GM23338 (cell line): Measurements from ENCODE around the gene PDE4D. TPM values are rescaled to one million over a fixed set of nuclear protein-coding genes. Genes with fewer than 3 reads are reported as not detected.

ENCODE experiments used
- ATAC-seq: fragments of 200-7000 bp; cut with Tn5 transposase; 3 replicates; pipeline ENCODE4 v1.9.1; 2020
- DNase-seq: peaks from one replicate; pipeline ENCODE4 v3.0.0-alpha.2; 2015; ENCODE audit warnings: low spot score
- H2AFZ ChIP-seq: fragments of 200-600 bp; sonication (generic); 2 replicates; pipeline ENCODE4 v1.8.0; 2016; ENCODE audit warnings: antibody characterized with exemption, mild to moderate bottlenecking, moderate library complexity
- H3F3A ChIP-seq: fragments of 200-600 bp; sonication (generic); replicated peaks from 2 replicates; pipeline ENCODE4 v1.8.0; 2017; ENCODE audit warnings: antibody characterized with exemption, mixed run types, low read depth
- H3K27ac ChIP-seq: fragments of 200-600 bp; sonication (generic); 2 replicates; pipeline ENCODE4 v1.6.1; 2016; ENCODE audit warnings: low read depth
- H3K27me3 ChIP-seq: fragments of 200-600 bp; sonication (generic); 2 replicates; pipeline ENCODE4 v1.8.0; 2016; ENCODE audit warnings: mild to moderate bottlenecking, mixed run types, moderate library complexity; ENCODE audit not compliant: insufficient read depth
- H3K36me3 ChIP-seq: fragments of 200-600 bp; sonication (generic); 2 replicates; pipeline ENCODE4 v1.8.0; 2016; ENCODE audit warnings: mild to moderate bottlenecking; ENCODE audit not compliant: insufficient read depth
- H3K4me1 ChIP-seq: fragments of 200-600 bp; sonication (generic); 2 replicates; pipeline ENCODE4 v1.8.0; 2016; ENCODE audit warnings: mild to moderate bottlenecking, moderate library complexity; ENCODE audit not compliant: insufficient read depth
- H3K4me2 ChIP-seq: fragments of 200-600 bp; sonication (generic); 2 replicates; pipeline ENCODE4 v1.7.1; 2017; ENCODE audit warnings: mixed run types
- H3K4me3 ChIP-seq: fragments of 200-600 bp; sonication (generic); 2 replicates; pipeline ENCODE4 v1.6.1; 2016; ENCODE audit warnings: mixed run types
- H3K79me2 ChIP-seq: fragments of 200-600 bp; sonication (generic); replicated peaks from 2 replicates; pipeline ENCODE4 v1.8.0; 2017; ENCODE audit warnings: mild to moderate bottlenecking; ENCODE audit not compliant: insufficient read depth
- H3K9me2 ChIP-seq: fragments of 200-600 bp; sonication (generic); 2 replicates; pipeline ENCODE4 v1.8.0; 2017; ENCODE audit not compliant: insufficient read depth
- H4K20me1 ChIP-seq: fragments of 200-600 bp; sonication (generic); replicated peaks from 2 replicates; pipeline ENCODE4 v1.8.0; 2017; ENCODE audit warnings: mild to moderate bottlenecking; ENCODE audit not compliant: insufficient read depth
- H3K27ac Mint-ChIP-seq: 2 replicates; pipeline ENCODE4 v1.8.0; 2020; ENCODE audit warnings: inconsistent platforms, mild to moderate bottlenecking, moderate library complexity, mixed read lengths
- H3K27me3 Mint-ChIP-seq: 3 replicates; pipeline ENCODE4 v1.8.0; 2022; ENCODE audit warnings: low read depth, mild to moderate bottlenecking, moderate library complexity, mixed read lengths, inconsistent platforms; ENCODE audit not compliant: insufficient read depth, poor library complexity
- H3K36me3 Mint-ChIP-seq: 3 replicates; pipeline ENCODE4 v1.8.0; 2021; ENCODE audit warnings: low read depth, mild to moderate bottlenecking, inconsistent platforms, moderate library complexity, mixed read lengths
- H3K4me1 Mint-ChIP-seq: 3 replicates; pipeline ENCODE4 v1.8.0; 2020; ENCODE audit warnings: mild to moderate bottlenecking, inconsistent platforms, mixed read lengths
- H3K4me3 Mint-ChIP-seq: 3 replicates; pipeline ENCODE4 v1.8.0; 2021; ENCODE audit warnings: moderate library complexity, mild to moderate bottlenecking, inconsistent platforms, mixed read lengths
- H3K9me3 Mint-ChIP-seq: 3 replicates; pipeline ENCODE4 v1.8.0; 2020; ENCODE audit warnings: moderate library complexity, mild to moderate bottlenecking, inconsistent platforms, mixed read lengths
- CREB1 ChIP-seq: fragments of 250-450 bp; sonication (Bioruptor Pico); IDR thresholded peaks from 2 replicates; pipeline ENCODE4 v1.5.0; 2020; ENCODE audit warnings: low read depth, mild to moderate bottlenecking, moderate library complexity
- EZH2 ChIP-seq: fragments of 200-600 bp; sonication (generic); IDR thresholded peaks from one replicate; pipeline ENCODE4 v1.8.0; 2017; ENCODE audit warnings: antibody characterized with exemption, mild to moderate bottlenecking, low read depth; ENCODE audit not compliant: unreplicated experiment
- EZH2phosphoT487 ChIP-seq: fragments of 200-600 bp; sonication (generic); IDR thresholded peaks from one replicate; pipeline ENCODE4 v1.8.1; 2018; ENCODE audit warnings: antibody characterized with exemption; ENCODE audit not compliant: unreplicated experiment
- NANOG ChIP-seq: IDR thresholded peaks from 2 replicates; pipeline ENCODE4 v1.6.1; 2016; ENCODE audit warnings: antibody characterized with exemption, borderline replicate concordance
- POLR2AphosphoS5 ChIP-seq: IDR thresholded peaks from 2 replicates; pipeline ENCODE4 v1.6.1; 2016; ENCODE audit warnings: antibody characterized with exemption, low read depth
- STAT1 ChIP-seq: IDR thresholded peaks from one replicate; pipeline ENCODE4 v1.6.1; 2016; ENCODE audit warnings: antibody characterized with exemption; ENCODE audit not compliant: unreplicated experiment
- ZNF114 ChIP-seq: fragments of 250-450 bp; sonication (Bioruptor Pico); IDR thresholded peaks from 2 replicates; pipeline ENCODE4 v1.5.0; 2020; ENCODE audit warnings: mild to moderate bottlenecking, moderate library complexity
- polyA plus RNA-seq: library from polyadenylated mRNA; unstranded; fragments of >200 nt; fragmentation: Nextera tagmentation; extraction: Ambion mirVana; gene quantifications from 2 replicates; pipeline ENCODE4 v1.2.1, GENCODE V29; 2016
- total RNA-seq: library from RNA; depleted of rRNA; stranded (reverse); fragments of >200 nt; shearing (Covaris generic); gene quantifications from 2 replicates; pipeline ENCODE4 v1.2.3, GENCODE V29; 2014
- TF ChIP-seq, protein P1 (sequence below): IDR thresholded peaks from 2 replicates; pipeline ENCODE4 v1.6.1; 2016; ENCODE audit warnings: antibody characterized with exemption
- TF ChIP-seq, protein P2 (sequence below), 2 experiments: fragments of 200-600 bp in 1 of 2; sonication (generic) in 1 of 2; conservative IDR thresholded peaks; 2 replicates each; pipeline versions ENCODE4 v1.5.1 to v1.6.1; 2016 to 2017; ENCODE audit warnings: antibody characterized with exemption in 2 of 2, low read depth in 2 of 2, mild to moderate bottlenecking in 2 of 2, moderate library complexity in 1 of 2
- TF ChIP-seq, protein P3 (sequence below): fragments of 250-450 bp; sonication (Bioruptor Pico); IDR thresholded peaks from 2 replicates; pipeline ENCODE4 v1.5.0; 2020; ENCODE audit warnings: mild to moderate bottlenecking, moderate library complexity

Gene PDE4D
- total and polyA plus RNA-seq, 2 experiments from 2014 or later, result 2.1 to 4.7 TPM

DNA sequence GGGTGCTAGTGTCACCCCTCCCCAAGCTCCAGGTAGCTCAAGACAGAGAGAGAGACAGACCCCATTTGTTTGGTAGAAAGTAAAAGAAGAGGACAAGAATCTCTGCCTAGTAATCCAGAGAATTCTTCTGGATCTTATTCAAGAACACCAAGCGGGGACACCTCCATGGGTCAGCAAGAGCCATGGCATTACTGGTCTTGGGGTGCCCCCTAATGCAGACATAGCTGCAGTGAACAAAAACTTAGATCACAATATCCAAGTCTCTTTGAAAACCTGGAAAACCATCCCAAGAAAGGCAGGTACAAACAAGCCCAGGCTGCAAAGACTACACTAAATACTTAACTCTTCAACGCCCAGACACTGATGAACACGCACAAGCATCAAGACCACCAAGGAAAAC is 29.9 kb upstream of the PDE4D start:
- peak overlapping the region; percentile 3; the same call in 1 of the 2 replicates for H2AFZ ChIP-seq
- TF ChIP-seq, protein P1, sequence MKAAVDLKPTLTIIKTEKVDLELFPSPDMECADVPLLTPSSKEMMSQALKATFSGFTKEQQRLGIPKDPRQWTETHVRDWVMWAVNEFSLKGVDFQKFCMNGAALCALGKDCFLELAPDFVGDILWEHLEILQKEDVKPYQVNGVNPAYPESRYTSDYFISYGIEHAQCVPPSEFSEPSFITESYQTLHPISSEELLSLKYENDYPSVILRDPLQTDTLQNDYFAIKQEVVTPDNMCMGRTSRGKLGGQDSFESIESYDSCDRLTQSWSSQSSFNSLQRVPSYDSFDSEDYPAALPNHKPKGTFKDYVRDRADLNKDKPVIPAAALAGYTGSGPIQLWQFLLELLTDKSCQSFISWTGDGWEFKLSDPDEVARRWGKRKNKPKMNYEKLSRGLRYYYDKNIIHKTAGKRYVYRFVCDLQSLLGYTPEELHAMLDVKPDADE, result no peak
- TF ChIP-seq, protein P2, sequence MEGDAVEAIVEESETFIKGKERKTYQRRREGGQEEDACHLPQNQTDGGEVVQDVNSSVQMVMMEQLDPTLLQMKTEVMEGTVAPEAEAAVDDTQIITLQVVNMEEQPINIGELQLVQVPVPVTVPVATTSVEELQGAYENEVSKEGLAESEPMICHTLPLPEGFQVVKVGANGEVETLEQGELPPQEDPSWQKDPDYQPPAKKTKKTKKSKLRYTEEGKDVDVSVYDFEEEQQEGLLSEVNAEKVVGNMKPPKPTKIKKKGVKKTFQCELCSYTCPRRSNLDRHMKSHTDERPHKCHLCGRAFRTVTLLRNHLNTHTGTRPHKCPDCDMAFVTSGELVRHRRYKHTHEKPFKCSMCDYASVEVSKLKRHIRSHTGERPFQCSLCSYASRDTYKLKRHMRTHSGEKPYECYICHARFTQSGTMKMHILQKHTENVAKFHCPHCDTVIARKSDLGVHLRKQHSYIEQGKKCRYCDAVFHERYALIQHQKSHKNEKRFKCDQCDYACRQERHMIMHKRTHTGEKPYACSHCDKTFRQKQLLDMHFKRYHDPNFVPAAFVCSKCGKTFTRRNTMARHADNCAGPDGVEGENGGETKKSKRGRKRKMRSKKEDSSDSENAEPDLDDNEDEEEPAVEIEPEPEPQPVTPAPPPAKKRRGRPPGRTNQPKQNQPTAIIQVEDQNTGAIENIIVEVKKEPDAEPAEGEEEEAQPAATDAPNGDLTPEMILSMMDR (conservative IDR thresholded peaks at IDR 0.05; ENCODE audit: low read depth in 2 of 2), result peak; percentile 57 to 74
- H3K27ac Mint-ChIP-seq, result no peak overlapping the region; the same call in 1 of the 2 replicates
- no peak overlapping the region for H3K4me2 ChIP-seq
- no peaks in the 10 kb centered on the region for H3K36me3 ChIP-seq
- no peaks in the 10 kb centered on the region for H3K79me2 ChIP-seq
- ATAC-seq, result peak; percentile 69
- no peaks in the 10 kb centered on the region for H3F3A ChIP-seq
- H3K4me3 ChIP-seq, result no peak overlapping the region
- no peaks in the 10 kb centered on the region for H3K9me2 ChIP-seq
- H3K27me3 Mint-ChIP-seq, result peaks cover 2% of the 10 kb centered on the region
- peaks cover 11% of the 10 kb centered on the region for H3K4me1 Mint-ChIP-seq
- H3K27me3 ChIP-seq, result no peaks in the 10 kb centered on the region
- DNase-seq, result peak; percentile 48
- H4K20me1 ChIP-seq, result no peaks in the 10 kb centered on the region
- H3K27ac ChIP-seq, result no peak overlapping the region
- no peak overlapping the region for H3K4me3 Mint-ChIP-seq
- H3K4me1 ChIP-seq, result peaks cover 6% of the 10 kb centered on the region
- H3K36me3 Mint-ChIP-seq, result no peaks in the 10 kb centered on the region
- H3K9me3 Mint-ChIP-seq, result no peaks in the 10 kb centered on the region

DNA sequence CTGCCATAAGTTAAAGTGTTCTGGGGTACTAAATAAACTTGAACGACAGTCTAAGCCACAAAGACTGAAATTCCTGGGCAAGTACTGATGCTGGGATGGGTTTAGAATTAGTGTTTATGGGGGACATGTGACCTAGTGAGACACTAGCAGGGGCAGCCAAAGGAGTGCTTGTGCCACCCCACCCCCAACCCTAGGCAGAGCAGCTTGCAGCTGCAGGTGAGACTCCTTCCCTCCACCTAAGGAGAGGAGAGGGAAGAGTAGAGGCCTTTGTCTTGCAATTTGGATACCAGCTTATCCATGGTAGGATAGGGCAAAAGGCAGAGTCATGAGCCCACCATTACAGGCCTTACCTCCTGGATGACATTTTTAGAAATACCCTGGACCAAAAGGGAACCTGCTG is 28.7 kb upstream of the PDE4D start:
- no peaks in the 10 kb centered on the region; the same call in 1 of the 2 replicates for H3K9me2 ChIP-seq
- H2AFZ ChIP-seq, result peak overlapping the region; percentile 84
- Mint-ChIP-seq H3K36me3 (no peaks in the 10 kb centered on the region), H3K27ac (no peak overlapping the region), H3K27me3 (peaks cover 2% of the 10 kb centered on the region), H3K4me1 (peaks cover 11% of the 10 kb centered on the region), H3K9me3 (no peaks in the 10 kb centered on the region), H3K4me3 (no peak overlapping the region)
- H3K4me3 ChIP-seq, result no peak overlapping the region
- H3K4me2 ChIP-seq, result peak overlapping the region; percentile 44
- peak; percentile 21 for DNase-seq
- no peaks in the 10 kb centered on the region for H3K79me2 ChIP-seq
- H3F3A ChIP-seq, result no peaks in the 10 kb centered on the region
- no peak overlapping the region for H3K27ac ChIP-seq
- ATAC-seq, result peak; percentile 83
- no peaks in the 10 kb centered on the region for H3K36me3 ChIP-seq
- H4K20me1 ChIP-seq, result no peaks in the 10 kb centered on the region
- H3K27me3 ChIP-seq, result no peaks in the 10 kb centered on the region
- H3K4me1 ChIP-seq, result peaks cover 6% of the 10 kb centered on the region
- TF ChIP-seq, protein P3, sequence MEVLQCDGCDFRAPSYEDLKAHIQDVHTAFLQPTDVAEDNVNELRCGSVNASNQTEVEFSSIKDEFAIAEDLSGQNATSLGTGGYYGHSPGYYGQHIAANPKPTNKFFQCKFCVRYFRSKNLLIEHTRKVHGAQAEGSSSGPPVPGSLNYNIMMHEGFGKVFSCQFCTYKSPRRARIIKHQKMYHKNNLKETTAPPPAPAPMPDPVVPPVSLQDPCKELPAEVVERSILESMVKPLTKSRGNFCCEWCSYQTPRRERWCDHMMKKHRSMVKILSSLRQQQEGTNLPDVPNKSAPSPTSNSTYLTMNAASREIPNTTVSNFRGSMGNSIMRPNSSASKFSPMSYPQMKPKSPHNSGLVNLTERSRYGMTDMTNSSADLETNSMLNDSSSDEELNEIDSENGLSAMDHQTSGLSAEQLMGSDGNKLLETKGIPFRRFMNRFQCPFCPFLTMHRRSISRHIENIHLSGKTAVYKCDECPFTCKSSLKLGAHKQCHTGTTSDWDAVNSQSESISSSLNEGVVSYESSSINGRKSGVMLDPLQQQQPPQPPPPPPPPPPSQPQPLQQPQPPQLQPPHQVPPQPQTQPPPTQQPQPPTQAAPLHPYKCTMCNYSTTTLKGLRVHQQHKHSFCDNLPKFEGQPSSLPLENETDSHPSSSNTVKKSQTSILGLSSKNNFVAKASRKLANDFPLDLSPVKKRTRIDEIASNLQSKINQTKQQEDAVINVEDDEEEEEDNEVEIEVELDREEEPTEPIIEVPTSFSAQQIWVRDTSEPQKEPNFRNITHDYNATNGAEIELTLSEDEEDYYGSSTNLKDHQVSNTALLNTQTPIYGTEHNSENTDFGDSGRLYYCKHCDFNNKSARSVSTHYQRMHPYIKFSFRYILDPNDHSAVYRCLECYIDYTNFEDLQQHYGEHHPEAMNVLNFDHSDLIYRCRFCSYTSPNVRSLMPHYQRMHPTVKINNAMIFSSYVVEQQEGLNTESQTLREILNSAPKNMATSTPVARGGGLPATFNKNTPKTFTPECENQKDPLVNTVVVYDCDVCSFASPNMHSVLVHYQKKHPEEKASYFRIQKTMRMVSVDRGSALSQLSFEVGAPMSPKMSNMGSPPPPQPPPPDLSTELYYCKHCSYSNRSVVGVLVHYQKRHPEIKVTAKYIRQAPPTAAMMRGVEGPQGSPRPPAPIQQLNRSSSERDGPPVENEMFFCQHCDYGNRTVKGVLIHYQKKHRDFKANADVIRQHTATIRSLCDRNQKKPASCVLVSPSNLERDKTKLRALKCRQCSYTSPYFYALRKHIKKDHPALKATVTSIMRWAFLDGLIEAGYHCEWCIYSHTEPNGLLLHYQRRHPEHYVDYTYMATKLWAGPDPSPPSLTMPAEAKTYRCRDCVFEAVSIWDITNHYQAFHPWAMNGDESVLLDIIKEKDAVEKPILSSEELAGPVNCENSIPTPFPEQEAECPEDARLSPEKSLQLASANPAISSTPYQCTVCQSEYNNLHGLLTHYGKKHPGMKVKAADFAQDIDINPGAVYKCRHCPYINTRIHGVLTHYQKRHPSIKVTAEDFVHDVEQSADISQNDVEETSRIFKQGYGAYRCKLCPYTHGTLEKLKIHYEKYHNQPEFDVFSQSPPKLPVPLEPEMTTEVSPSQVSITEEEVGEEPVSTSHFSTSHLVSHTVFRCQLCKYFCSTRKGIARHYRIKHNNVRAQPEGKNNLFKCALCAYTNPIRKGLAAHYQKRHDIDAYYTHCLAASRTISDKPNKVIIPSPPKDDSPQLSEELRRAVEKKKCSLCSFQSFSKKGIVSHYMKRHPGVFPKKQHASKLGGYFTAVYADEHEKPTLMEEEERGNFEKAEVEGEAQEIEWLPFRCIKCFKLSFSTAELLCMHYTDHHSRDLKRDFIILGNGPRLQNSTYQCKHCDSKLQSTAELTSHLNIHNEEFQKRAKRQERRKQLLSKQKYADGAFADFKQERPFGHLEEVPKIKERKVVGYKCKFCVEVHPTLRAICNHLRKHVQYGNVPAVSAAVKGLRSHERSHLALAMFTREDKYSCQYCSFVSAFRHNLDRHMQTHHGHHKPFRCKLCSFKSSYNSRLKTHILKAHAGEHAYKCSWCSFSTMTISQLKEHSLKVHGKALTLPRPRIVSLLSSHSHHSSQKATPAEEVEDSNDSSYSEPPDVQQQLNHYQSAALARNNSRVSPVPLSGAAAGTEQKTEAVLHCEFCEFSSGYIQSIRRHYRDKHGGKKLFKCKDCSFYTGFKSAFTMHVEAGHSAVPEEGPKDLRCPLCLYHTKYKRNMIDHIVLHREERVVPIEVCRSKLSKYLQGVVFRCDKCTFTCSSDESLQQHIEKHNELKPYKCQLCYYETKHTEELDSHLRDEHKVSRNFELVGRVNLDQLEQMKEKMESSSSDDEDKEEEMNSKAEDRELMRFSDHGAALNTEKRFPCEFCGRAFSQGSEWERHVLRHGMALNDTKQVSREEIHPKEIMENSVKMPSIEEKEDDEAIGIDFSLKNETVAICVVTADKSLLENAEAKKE (CRISPR knock-in tag), result no peak
- TF ChIP-seq NANOG, result no peak
- TF ChIP-seq ZNF114, result no peak
- TF ChIP-seq, protein P2 (conservative IDR thresholded peaks at IDR 0.05; ENCODE audit: low read depth in 2 of 2), result no peak
- no peak for TF ChIP-seq STAT1
- no peak for TF ChIP-seq POLR2AphosphoS5
- TF ChIP-seq EZH2phosphoT487, result no peak
- TF ChIP-seq CREB1 (CRISPR knock-in tag), result no peak
- no peak for TF ChIP-seq EZH2
